Skeletal muscle tissue (tissue), 4 donors: ENCODE data around the gene LDAH. TPM values are rescaled to one million over a fixed set of nuclear protein-coding genes. Genes with fewer than 3 reads are reported as not detected.

ENCODE experiments used
- H3K27ac ChIP-seq: one replicate; pipeline ENCODE4 v1.7.0; 2013; ENCODE audit warnings: mild to moderate bottlenecking, low read depth, low read length, inconsistent platforms
- H3K27me3 ChIP-seq, 3 donors: one replicate each; pipeline ENCODE4 v1.7.0; 2013; ENCODE audit warnings: low read length in 3 of 3; ENCODE audit not compliant: control insufficient read depth in 3 of 3, insufficient read depth in 3 of 3
- H3K36me3 ChIP-seq, 3 donors: one replicate each; pipeline ENCODE4 v1.7.0; 2013; ENCODE audit warnings: low read length in 3 of 3; ENCODE audit not compliant: control insufficient read depth in 3 of 3, insufficient read depth in 3 of 3
- H3K4me1 ChIP-seq, 3 donors: one replicate each; pipeline ENCODE4 v1.7.0; 2013; ENCODE audit warnings: low read length in 3 of 3, mild to moderate bottlenecking in 3 of 3; ENCODE audit not compliant: control insufficient read depth in 3 of 3, insufficient read depth in 3 of 3
- H3K4me3 ChIP-seq, 3 donors: one replicate each; pipeline ENCODE4 v1.7.0; 2013; ENCODE audit warnings: low read length in 3 of 3
- H3K9ac ChIP-seq, 3 donors: one replicate each; pipeline ENCODE4 v1.7.0; 2013; ENCODE audit warnings: low read length in 3 of 3, mild to moderate bottlenecking in 3 of 3, moderate library complexity in 2 of 3, low read depth in 1 of 3
- H3K9me3 ChIP-seq, 3 donors: one replicate each; pipeline ENCODE4 v1.7.0; 2013; ENCODE audit warnings: low read length in 3 of 3; ENCODE audit not compliant: control insufficient read depth in 3 of 3
- total RNA-seq: library from RNA; depleted of rRNA; stranded (reverse); fragments of >200 nt; gene quantifications from one replicate; pipeline ENCODE4 v1.2.3, GENCODE V29; 2014
- donor health status: Osteomylitis.

Gene LDAH
- total RNA-seq, 1 donor from 2014 or later: 6.3 TPM

DNA sequence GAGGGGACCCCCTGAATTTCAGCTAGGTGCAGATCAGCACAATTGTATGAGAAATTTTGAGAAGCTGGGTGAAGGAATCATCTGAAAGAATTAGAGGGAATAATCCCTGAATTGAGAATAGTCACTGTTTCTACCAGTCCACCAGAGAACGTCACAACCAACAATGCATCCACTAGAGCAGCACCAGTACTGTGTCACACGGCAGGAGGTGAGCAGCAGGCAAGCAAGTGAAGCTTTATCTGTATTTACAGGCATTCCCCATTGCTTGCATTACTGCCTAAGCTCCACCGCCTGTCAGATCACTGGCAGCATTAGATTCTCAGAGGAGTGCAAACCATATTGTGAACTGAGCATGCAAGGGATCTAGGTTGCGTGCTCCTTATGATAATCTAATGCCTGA lies 115.3 kb downstream of the LDAH start:
- H3K27me3 ChIP-seq: no peaks in the 10 kb centered on the region
- peaks cover 0 to 2% (median 0%) of the 10 kb centered on the region in 3 donors for H3K9me3 ChIP-seq
- H3K4me1 ChIP-seq: no peaks in the 10 kb centered on the region
- no peaks in the 10 kb centered on the region for H3K36me3 ChIP-seq
- no peak overlapping the region for H3K4me3 ChIP-seq
- H3K27ac ChIP-seq: no peak overlapping the region
- H3K9ac ChIP-seq: no peak overlapping the region

DNA sequence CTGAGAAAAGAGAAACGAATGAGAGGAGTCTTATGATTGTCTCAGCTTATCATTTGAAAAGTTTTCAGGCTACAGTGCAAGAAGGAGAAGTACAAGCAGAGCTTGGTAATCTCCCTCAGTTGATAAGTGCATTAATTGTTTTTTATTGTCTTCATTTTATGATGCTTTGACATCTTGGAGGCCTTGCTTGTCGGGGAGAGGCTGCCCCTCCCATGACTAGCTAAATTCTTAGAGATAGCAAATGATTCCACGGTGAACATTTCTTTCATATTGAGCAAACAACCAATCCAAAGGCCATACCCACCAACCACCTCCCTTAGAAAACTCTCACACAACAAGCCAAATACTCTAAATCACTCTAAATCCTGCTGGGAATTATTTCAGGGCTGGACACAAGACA lies 116.1 kb downstream of the LDAH start:
- Histone ChIP-seq H3K4me3 (no peak overlapping the region), H3K36me3 (no peaks in the 10 kb centered on the region), H3K9ac (no peak overlapping the region), H3K27ac (no peak overlapping the region), H3K9me3 (peaks cover 0 to 2% (median 0%) of the 10 kb centered on the region in 3 donors), H3K4me1 (no peaks in the 10 kb centered on the region), H3K27me3 (no peaks in the 10 kb centered on the region)

DNA sequence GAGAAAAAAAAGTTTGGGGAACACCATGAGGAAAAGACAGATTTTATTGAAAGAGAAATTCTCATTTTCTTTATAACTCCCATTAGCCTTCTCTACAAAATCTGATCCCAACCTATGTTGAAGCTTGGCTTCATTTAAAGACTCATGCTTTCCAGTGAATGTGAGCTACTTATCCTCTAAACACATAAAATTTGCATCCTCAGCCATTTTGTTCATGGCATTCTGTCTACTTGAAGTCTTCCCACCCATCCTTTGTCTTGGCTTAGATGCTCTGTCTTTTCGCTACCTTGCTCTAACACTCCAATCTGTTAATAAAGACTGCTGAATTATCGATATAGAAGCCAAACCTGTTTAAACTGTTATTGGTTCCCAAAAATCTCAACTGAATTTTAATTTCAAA lies 116.7 kb downstream of the LDAH start:
- Histone ChIP-seq H3K4me1 (no peaks in the 10 kb centered on the region), H3K9ac (no peak overlapping the region), H3K4me3 (no peak overlapping the region), H3K9me3 (peaks cover 0 to 2% (median 0%) of the 10 kb centered on the region in 3 donors), H3K36me3 (no peaks in the 10 kb centered on the region), H3K27ac (no peak overlapping the region), H3K27me3 (no peaks in the 10 kb centered on the region)

DNA sequence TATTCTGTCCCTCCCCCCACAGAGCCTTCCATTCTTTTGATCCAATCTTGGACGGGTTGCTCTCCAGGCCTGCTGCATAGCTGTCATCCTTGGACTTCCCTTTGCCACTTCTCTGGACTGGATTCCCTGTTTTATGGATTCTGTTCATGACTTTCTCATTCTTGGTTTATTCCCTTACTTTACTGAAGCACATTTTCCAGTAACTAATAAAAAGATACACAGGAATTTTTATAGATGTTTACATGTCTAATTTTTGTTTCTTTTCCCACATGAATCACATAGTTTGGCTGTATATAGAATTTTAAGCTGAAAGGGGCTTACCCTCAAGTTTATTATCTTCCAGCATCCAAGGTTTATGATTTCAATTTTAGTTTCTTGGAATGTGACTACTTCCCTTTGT lies 118.0 kb downstream of the LDAH start:
- Histone ChIP-seq H3K27ac (no peak overlapping the region), H3K36me3 (no peaks in the 10 kb centered on the region), H3K4me3 (no peak overlapping the region), H3K4me1 (no peaks in the 10 kb centered on the region), H3K9me3 (peaks cover 0 to 2% (median 0%) of the 10 kb centered on the region in 3 donors), H3K27me3 (no peaks in the 10 kb centered on the region), H3K9ac (no peak overlapping the region)

DNA sequence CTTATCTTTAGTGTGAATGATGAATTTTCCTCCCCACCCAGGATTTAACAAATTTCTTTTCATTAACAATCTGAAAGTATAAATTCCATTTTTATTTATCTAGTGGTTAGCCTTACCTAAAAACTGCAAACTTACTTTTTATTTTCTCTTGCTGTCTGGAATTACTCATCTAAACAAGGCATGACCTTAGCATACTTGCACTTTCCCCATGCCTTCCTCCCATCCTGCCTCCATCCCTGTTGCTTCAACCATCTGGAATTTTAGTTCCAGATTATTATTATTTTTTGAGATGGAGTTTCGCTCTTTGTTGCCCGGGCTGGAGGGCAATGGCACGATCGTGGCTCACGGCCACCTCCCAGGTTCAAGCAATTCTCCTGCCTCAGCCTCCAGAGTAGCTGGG lies 120.3 kb downstream of the LDAH start:
- Histone ChIP-seq H3K4me1 (no peaks in the 10 kb centered on the region), H3K9ac (no peak overlapping the region), H3K27ac (no peak overlapping the region), H3K36me3 (no peaks in the 10 kb centered on the region), H3K4me3 (no peak overlapping the region), H3K27me3 (no peaks in the 10 kb centered on the region), H3K9me3 (no peaks in the 10 kb centered on the region)

DNA sequence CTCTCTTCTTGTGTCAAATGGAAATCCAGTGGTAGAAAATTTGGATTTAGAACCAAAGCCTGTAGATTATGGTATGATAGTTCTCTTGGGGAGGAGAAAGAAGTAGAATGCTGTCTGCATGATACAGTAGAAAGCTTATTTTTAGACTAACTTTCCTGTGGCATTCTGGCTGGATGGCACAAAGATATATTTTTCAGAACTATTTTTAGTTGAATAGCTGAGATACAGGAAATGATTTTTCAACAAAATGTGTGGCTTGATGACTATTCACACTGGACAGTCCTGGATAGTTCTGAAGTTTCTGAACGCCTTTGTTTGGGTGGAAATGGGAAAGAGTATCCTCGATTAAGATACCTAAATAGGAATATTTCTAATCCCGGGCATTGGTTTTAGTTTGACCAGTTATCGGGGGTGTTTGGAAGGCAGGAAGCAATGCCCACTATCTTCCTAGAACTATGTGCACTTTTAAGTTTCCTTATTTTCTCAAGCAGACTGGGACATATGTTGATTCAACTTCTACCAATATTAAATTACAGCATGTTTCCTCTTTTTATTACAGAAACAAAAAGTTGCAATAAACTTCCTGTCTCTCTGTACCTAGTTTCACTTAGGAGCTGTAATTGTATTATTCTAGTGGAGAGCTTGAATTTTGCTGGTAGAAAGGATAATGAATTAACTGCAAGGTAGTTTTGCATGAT lies 123.8 kb downstream of the LDAH start:
- no peak overlapping the region for H3K27ac ChIP-seq
- H3K4me3 ChIP-seq: no peak overlapping the region
- no peak overlapping the region for H3K9ac ChIP-seq
- no peaks in the 10 kb centered on the region for H3K36me3 ChIP-seq
- no peaks in the 10 kb centered on the region for H3K4me1 ChIP-seq
- no peaks in the 10 kb centered on the region for H3K27me3 ChIP-seq
- H3K9me3 ChIP-seq: no peaks in the 10 kb centered on the region

- Histone ChIP-seq H3K27me3 (no peaks in the 10 kb centered on the region), H3K9ac (no peak overlapping the region), H3K27ac (no peak overlapping the region), H3K4me1 (no peaks in the 10 kb centered on the region), H3K36me3 (no peaks in the 10 kb centered on the region), H3K9me3 (no peaks in the 10 kb centered on the region), H3K4me3 (no peak overlapping the region)
Observed at GRCh38 chr2:20697322-20697934, 125.5 kb downstream of the LDAH start.

DNA sequence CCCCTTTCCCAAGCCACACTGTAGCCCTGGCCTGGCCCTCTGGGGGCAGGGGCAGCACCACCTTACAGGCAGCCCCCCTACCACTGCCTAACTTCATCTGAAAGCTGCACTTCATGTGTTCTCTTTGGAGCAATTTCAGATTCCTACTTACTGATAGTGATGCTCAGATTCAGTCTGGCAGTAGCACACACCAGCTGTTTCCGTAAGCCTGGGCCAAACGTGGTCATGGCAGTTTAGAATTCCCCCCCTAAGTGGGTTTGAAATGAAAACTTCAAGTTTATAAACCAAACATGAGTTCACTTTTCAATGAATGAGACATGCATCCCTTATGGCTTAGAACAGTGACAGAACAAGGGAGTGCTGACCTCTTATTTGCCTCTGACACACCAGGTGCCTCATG lies 126.5 kb downstream of the LDAH start:
- Histone ChIP-seq H3K9me3 (no peaks in the 10 kb centered on the region), H3K27me3 (no peaks in the 10 kb centered on the region), H3K4me1 (no peaks in the 10 kb centered on the region), H3K9ac (no peak overlapping the region), H3K27ac (no peak overlapping the region), H3K4me3 (no peak overlapping the region), H3K36me3 (no peaks in the 10 kb centered on the region)

DNA sequence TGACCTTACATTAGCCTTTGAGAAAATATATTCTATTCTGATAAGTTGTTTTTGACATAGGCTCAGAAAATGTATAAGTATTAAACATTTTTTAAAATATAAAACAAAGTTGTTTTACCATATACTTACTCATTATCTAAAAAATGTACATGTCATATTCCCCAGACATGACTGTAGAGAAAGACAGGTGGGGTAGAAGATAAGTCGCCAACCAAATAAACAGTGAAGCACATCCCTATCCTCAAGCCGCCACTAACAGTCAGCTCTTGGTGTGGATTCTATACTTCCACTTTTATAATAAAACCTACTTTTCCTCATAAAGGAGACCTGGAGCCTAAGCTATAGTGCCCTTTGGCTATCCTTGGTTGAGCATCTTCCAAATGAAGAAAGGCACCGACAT lies 129.6 kb downstream of the LDAH start:
- Histone ChIP-seq H3K9me3 (no peaks in the 10 kb centered on the region), H3K4me1 (no peaks in the 10 kb centered on the region), H3K9ac (no peak overlapping the region), H3K27ac (no peak overlapping the region), H3K36me3 (no peaks in the 10 kb centered on the region), H3K4me3 (no peak overlapping the region), H3K27me3 (no peaks in the 10 kb centered on the region)

DNA sequence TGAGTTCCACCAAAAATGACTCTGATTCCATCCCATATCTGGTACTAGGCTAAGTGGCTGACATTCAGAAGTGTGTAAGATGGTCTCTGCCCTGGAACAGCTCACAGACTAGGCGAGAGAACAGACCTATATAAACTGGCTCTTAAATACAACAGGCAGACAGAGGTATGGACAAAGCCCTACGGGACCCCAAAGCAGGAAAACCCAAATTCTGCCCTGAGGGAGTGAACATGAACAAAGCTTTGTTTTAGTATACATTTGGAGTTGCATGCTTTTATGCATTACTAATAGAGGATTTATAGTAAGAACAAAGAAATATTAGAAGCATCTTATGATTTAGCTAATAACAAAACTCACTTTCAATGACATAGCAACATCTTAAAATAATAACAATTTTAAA lies 130.8 kb downstream of the LDAH start:
- Histone ChIP-seq H3K36me3 (no peaks in the 10 kb centered on the region), H3K27me3 (no peaks in the 10 kb centered on the region), H3K9ac (no peak overlapping the region), H3K4me3 (no peak overlapping the region), H3K9me3 (no peaks in the 10 kb centered on the region), H3K27ac (no peak overlapping the region), H3K4me1 (no peaks in the 10 kb centered on the region)
